SK-N-SH (cell line): ENCODE data around the gene ATP6V0E2. TPM values are rescaled to one million over a fixed set of nuclear protein-coding genes. Genes with fewer than 3 reads are reported as not detected.

Source experiments
- CTCF ChIA-PET: fragments of 300-600, 350-600 bp; formaldehyde crosslinking; extraction: SDS; loops from one replicate; lab custom pipeline; 2021; lab: Yijun Ruan, JAX
- POLR2A ChIA-PET: fragments of 350-600 bp; sonication (Branson Sonifier 250); formaldehyde crosslinking; extraction: SDS; loops from one replicate; lab custom pipeline; 2020; ENCODE audit warnings: antibody characterized with exemption, inconsistent platforms; lab: Yijun Ruan, JAX
- DNase-seq: peaks from one replicate; pipeline ENCODE4 v3.0.0; 2012
- H2AFZ ChIP-seq: fragments of 200-600 bp; sonication (generic); 2 replicates; pipeline ENCODE4 v1.8.1; 2016; ENCODE audit warnings: antibody characterized with exemption, mild to moderate bottlenecking, low read depth
- H3F3A ChIP-seq: fragments of 200-600 bp; sonication (generic); replicated peaks from 2 replicates; pipeline ENCODE3; 2016; ENCODE audit warnings: antibody characterized with exemption, mild to moderate bottlenecking; ENCODE audit not compliant: insufficient read depth
- H3K27ac ChIP-seq, 2 experiments: fragments of 200-500 bp in 1 of 2; fragments of 200-600 bp in 1 of 2; sonication (Bioruptor generic) in 1 of 2; sonication (generic), shearing (Covaris generic) in 1 of 2; 2 replicates each; pipeline versions ENCODE4 v1.5.1 to v1.6.1; 2014 to 2016; ENCODE audit warnings: low read depth in 2 of 2, inconsistent platforms in 1 of 2, low read length in 1 of 2, mild to moderate bottlenecking in 1 of 2, mixed read lengths in 1 of 2
- H3K27me3 ChIP-seq: fragments of 200-600 bp; sonication (generic), shearing (Covaris generic); 2 replicates; pipeline ENCODE4 v1.6.1; 2016; ENCODE audit warnings: mixed run types; ENCODE audit not compliant: insufficient read depth
- H3K36me3 ChIP-seq, 2 experiments: fragments of 200-500 bp in 1 of 2; fragments of 200-600 bp in 1 of 2; sonication (Bioruptor generic) in 1 of 2; sonication (generic) in 1 of 2; replicated peaks in 1 of 2; 2 replicates each; pipeline versions ENCODE3 to v1.5.1; 2014 to 2016; ENCODE audit warnings: low read length in 1 of 2, mild to moderate bottlenecking in 1 of 2; ENCODE audit not compliant: insufficient read depth in 2 of 2, control insufficient read depth in 1 of 2
- H3K4me1 ChIP-seq, 2 experiments: fragments of 200-500 bp in 1 of 2; fragments of 200-600 bp in 1 of 2; sonication (Bioruptor generic) in 1 of 2; sonication (generic), shearing (Covaris generic) in 1 of 2; 2 replicates each; pipeline versions ENCODE4 v1.5.1 to v1.6.1; 2014 to 2016; ENCODE audit warnings: low read depth in 1 of 2, low read length in 1 of 2, mixed run types in 1 of 2; ENCODE audit not compliant: insufficient read depth in 2 of 2, control insufficient read depth in 1 of 2
- H3K4me2 ChIP-seq: fragments of 200-600 bp; sonication (generic), shearing (Covaris generic); 2 replicates; pipeline ENCODE4 v1.6.1; 2017; ENCODE audit warnings: mixed run types
- H3K4me3 ChIP-seq, 2 experiments: fragments of 200-500 bp in 1 of 2; fragments of 200-600 bp in 1 of 2; sonication (Bioruptor generic) in 1 of 2; sonication (generic), shearing (Covaris generic) in 1 of 2; 2 replicates each; pipeline versions ENCODE4 v1.5.1 to v1.8.1; 2014 to 2016; ENCODE audit warnings: low read depth in 2 of 2, inconsistent platforms in 1 of 2, low read length in 1 of 2, mild to moderate bottlenecking in 1 of 2, mixed read lengths in 1 of 2, moderate library complexity in 1 of 2
- H3K79me2 ChIP-seq: fragments of 200-600 bp; sonication (generic); 2 replicates; pipeline ENCODE4 v1.8.1; 2017; ENCODE audit warnings: mild to moderate bottlenecking; ENCODE audit not compliant: insufficient read depth
- H3K9ac ChIP-seq: fragments of 200-600 bp; sonication (generic); 2 replicates; pipeline ENCODE4 v1.6.1; 2017; ENCODE audit warnings: mixed run types
- H3K9me2 ChIP-seq: fragments of 200-600 bp; sonication (generic); 2 replicates; pipeline ENCODE4 v1.6.1; 2017; ENCODE audit warnings: mixed run types
- H3K9me3 ChIP-seq: fragments of 200-600 bp; sonication (generic); 2 replicates; pipeline ENCODE4 v1.6.1; 2017; ENCODE audit warnings: mixed run types, mild to moderate bottlenecking, moderate library complexity
- H4K20me1 ChIP-seq: fragments of 200-600 bp; sonication (generic); 2 replicates; pipeline ENCODE4 v1.6.1; 2017; ENCODE audit warnings: mild to moderate bottlenecking, mixed run types; ENCODE audit not compliant: insufficient read depth
- CHD2 ChIP-seq: fragments of 150-350 bp; IDR thresholded peaks from 2 replicates; pipeline ENCODE4 v1.6.1; 2018; ENCODE audit warnings: low read length; ENCODE audit not compliant: partially characterized antibody
- EP300 ChIP-seq, 2 experiments: IDR thresholded peaks; 2 replicates each; pipeline versions ENCODE4 v1.4.0 to v1.6.1; 2012; ENCODE audit warnings: borderline replicate concordance in 1 of 2, low read depth in 1 of 2, low read length in 1 of 2
- EZH2phosphoT487 ChIP-seq: fragments of 200-600 bp; sonication (generic); IDR thresholded peaks from 2 replicates; pipeline ENCODE4 v1.6.1; 2017; ENCODE audit warnings: low read depth, mixed run types, mild to moderate bottlenecking, antibody characterized with exemption, moderate library complexity, borderline replicate concordance
- FOSL2 ChIP-seq: IDR thresholded peaks from 2 replicates; pipeline ENCODE4 v1.4.0; 2012; ENCODE audit warnings: low read depth, mild to moderate bottlenecking, moderate library complexity, borderline replicate concordance
- FOXJ3 ChIP-seq: sonication (generic); formaldehyde crosslinking; IDR thresholded peaks from 2 replicates; pipeline ENCODE4 v1.5.1; 2020; ENCODE audit warnings: mild to moderate bottlenecking, missing genetic modification reagents
- FOXM1 ChIP-seq: IDR thresholded peaks from 2 replicates; pipeline ENCODE4 v1.4.0; 2012; ENCODE audit warnings: low read depth, mild to moderate bottlenecking
- GATA2 ChIP-seq: sonication (generic); formaldehyde crosslinking; IDR thresholded peaks from 2 replicates; pipeline ENCODE4 v1.5.0; 2020; ENCODE audit warnings: mild to moderate bottlenecking, missing genetic modification reagents
- JUND ChIP-seq: IDR thresholded peaks from 2 replicates; pipeline ENCODE4 v1.4.0; 2012
- MXI1 ChIP-seq: IDR thresholded peaks from 2 replicates; pipeline ENCODE4 v1.6.1; 2012; ENCODE audit warnings: mild to moderate bottlenecking, low read depth, low read length, improper control_type of control experiment
- POLR2AphosphoS5 ChIP-seq: IDR thresholded peaks from 2 replicates; pipeline ENCODE4 v1.6.1; 2012; ENCODE audit warnings: low read depth, low read length
- RCOR1 ChIP-seq: fragments of 150-350 bp; IDR thresholded peaks from 2 replicates; pipeline ENCODE4 v1.6.1; 2017; ENCODE audit warnings: antibody characterized with exemption, low read length
- RFX5 ChIP-seq: IDR thresholded peaks from 2 replicates; pipeline ENCODE4 v1.6.1; 2012; ENCODE audit warnings: mild to moderate bottlenecking, improper control_type of control experiment, low read length
- RXRA ChIP-seq: IDR thresholded peaks from 2 replicates; pipeline ENCODE4 v1.4.0; 2012; ENCODE audit warnings: low read depth, mild to moderate bottlenecking, borderline replicate concordance
- SIN3A ChIP-seq: IDR thresholded peaks from 2 replicates; pipeline ENCODE4 v1.6.1; 2012; ENCODE audit warnings: low read depth, mild to moderate bottlenecking, low read length, moderate library complexity, borderline replicate concordance
- TAF1 ChIP-seq: IDR thresholded peaks from 2 replicates; pipeline ENCODE4 v1.6.1; 2012; ENCODE audit warnings: low read depth, mild to moderate bottlenecking, low read length, moderate library complexity, borderline replicate concordance
- TEAD4 ChIP-seq: IDR thresholded peaks from 2 replicates; pipeline ENCODE4 v1.4.0; 2012; ENCODE audit warnings: mild to moderate bottlenecking, borderline replicate concordance; ENCODE audit not compliant: insufficient read depth
- YY1 ChIP-seq: IDR thresholded peaks from 2 replicates; pipeline ENCODE4 v1.4.0; 2012; ENCODE audit warnings: low read depth, mild to moderate bottlenecking
- WGBS: methylation state at CpG from one replicate; pipeline ENCODE4 v1.1.6; 2017; ENCODE audit warnings: low lambda C conversion rate; 5-methylcytosine and 5-hydroxymethylcytosine counted together
- polyA plus RNA-seq, 3 experiments: library from polyadenylated mRNA; depleted of rRNA; stranded (reverse); fragments of >200 nt; gene quantifications; 2 replicates each; pipeline ENCODE4 v1.2.3, GENCODE V29; 2012
- TF ChIP-seq, protein P1 (sequence below): IDR thresholded peaks from 2 replicates; pipeline ENCODE4 v1.4.0; 2012; ENCODE audit warnings: low read depth
- TF ChIP-seq, protein P2 (sequence below): IDR thresholded peaks from 2 replicates; pipeline ENCODE4 v1.4.0; 2012; ENCODE audit warnings: low read depth, borderline replicate concordance
- TF ChIP-seq, protein P3 (sequence below): fragments of 150-350 bp; IDR thresholded peaks from 2 replicates; pipeline ENCODE4 v1.6.1; 2016; ENCODE audit warnings: mild to moderate bottlenecking, low read depth, low read length

Gene ATP6V0E2
- polyA plus RNA-seq, 1 of the 3 experiments (the other 2 are of a cell fraction): 49.6 TPM

DNA sequence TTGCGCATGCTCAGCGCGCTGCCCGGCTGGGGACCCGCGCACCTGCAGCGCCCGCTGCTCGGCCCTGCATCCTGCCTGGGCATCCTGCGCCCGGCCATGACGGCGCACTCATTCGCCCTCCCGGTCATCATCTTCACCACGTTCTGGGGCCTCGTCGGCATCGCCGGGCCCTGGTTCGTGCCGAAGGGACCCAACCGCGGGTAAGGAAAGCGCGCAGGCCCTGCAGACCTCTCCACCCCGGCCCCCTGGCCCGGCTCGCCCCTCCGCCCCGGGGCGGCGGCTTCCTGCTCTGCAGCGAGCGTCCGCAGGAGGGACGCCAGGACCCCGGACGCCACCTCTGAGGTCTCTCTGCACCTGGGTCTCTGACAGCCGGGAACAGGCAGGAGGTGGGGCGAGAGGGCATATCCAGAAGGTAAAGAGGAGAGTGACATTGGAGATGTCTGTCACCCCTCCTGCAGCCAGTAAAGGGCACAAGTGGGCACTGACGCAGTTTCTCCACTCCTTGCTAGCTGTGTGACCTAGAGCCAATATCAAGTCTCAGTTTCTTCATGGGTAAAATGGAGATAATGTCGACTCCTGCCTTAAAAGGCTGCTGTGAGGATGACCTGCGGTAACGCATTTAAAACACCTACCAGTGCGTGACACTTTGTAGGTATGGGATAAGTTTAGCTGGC, 338 bp downstream of the ATP6V0E2 start:
- peaks cover 12% of the 10 kb centered on the region for H3F3A ChIP-seq
- CTCF ChIA-PET: interaction anchor here (0.9 to 4.0 kb wide), 4 partner anchors 9 to 67 kb away, joined by 3 to 18 read pairs (median 10); no protein-coding TSS in a partner anchor
- DNase-seq: no peak
- H3K4me2 ChIP-seq: peak overlapping the region; percentile 94
- peak overlapping the region in 1 of 2 experiments; percentile 80; a peak in 2 of 4 replicates for H3K27ac ChIP-seq
- peak overlapping the region; percentile 88 to 91 for H3K4me3 ChIP-seq
- H2AFZ ChIP-seq: peak overlapping the region; percentile 85
- no peaks in the 10 kb centered on the region for H3K9me3 ChIP-seq
- no peaks in the 10 kb centered on the region for H3K9me2 ChIP-seq
- no peaks in the 10 kb centered on the region for H3K27me3 ChIP-seq
- 9% methylated on average over 19 of the region's 46 CpGs for WGBS
- H4K20me1 ChIP-seq: no peaks in the 10 kb centered on the region
- H3K4me1 ChIP-seq: peaks cover 0 to 21% of the 10 kb centered on the region in 2 experiments; a peak in 2 of 4 replicates
- TF ChIP-seq, protein P1, sequence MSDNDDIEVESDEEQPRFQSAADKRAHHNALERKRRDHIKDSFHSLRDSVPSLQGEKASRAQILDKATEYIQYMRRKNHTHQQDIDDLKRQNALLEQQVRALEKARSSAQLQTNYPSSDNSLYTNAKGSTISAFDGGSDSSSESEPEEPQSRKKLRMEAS: peak; percentile 41; the same call in 1 of the 2 replicates
- TF ChIP-seq MXI1: peak; percentile 53; the same call in 1 of the 2 replicates
- peak; percentile 36; the same call in 1 of the 2 replicates for TF ChIP-seq POLR2AphosphoS5
- no peak for TF ChIP-seq TEAD4
- TF ChIP-seq RFX5: 0 out of 2 replicates have a peak, but pooled peaks have one; percentile 6
- TF ChIP-seq FOSL2: no peak
- no peak for TF ChIP-seq GATA2 (CRISPR knock-in tag)
- no peak for TF ChIP-seq TAF1
- TF ChIP-seq YY1: peak; percentile 70; the same call in 1 of the 2 replicates
- peak overlapping the region; percentile 43; the same call in 1 of the 2 replicates for H3K9ac ChIP-seq
- no peaks in the 10 kb centered on the region for H3K79me2 ChIP-seq
- peaks cover 0 to 12% of the 10 kb centered on the region in 2 experiments for H3K36me3 ChIP-seq
- POLR2A ChIA-PET: interaction anchor here (1.4 kb wide), 1 partner anchor 10 kb away, joined by 4 read pairs; no protein-coding TSS in a partner anchor

DNA sequence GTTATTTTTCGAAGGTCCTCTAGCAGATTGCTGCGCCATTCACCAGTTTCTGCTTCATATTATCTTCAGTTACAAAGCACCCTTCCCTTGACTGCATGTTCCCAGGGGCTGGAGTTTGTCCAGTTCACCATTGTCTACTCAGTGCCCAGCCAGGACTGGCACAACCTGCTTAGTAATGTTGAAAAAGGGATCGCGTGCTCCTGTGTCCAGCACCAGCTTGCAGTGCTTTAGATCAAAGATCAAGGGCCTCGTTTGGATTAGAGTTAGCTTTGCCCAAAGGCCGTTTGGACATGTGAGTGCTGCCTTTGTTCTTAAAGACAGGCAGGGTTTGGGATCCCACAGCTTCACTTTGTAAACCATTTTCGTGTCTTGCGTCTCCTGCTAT, 867 bp downstream of the ATP6V0E2 start:
- Histone ChIP-seq H4K20me1 (no peaks in the 10 kb centered on the region), H3K4me1 (peaks cover 0 to 21% of the 10 kb centered on the region in 2 experiments; a peak in 2 of 4 replicates), H3K9ac (no peak overlapping the region), H3K79me2 (no peaks in the 10 kb centered on the region), H3K9me2 (no peaks in the 10 kb centered on the region), H2AFZ (peak overlapping the region; percentile 85), H3K36me3 (peaks cover 0 to 10% of the 10 kb centered on the region in 2 experiments), H3K4me3 (peak overlapping the region; percentile 88 to 91), H3K27ac (no peak overlapping the region), H3K4me2 (peak overlapping the region; percentile 94), H3K9me3 (no peaks in the 10 kb centered on the region), H3K27me3 (no peaks in the 10 kb centered on the region), H3F3A (peaks cover 12% of the 10 kb centered on the region)
- CTCF ChIA-PET: interaction anchor here (0.9 to 4.0 kb wide), 4 partner anchors 8 to 68 kb away, joined by 3 to 18 read pairs (median 10); no protein-coding TSS in a partner anchor
- TF ChIP-seq EZH2phosphoT487: no peak
- no peak for TF ChIP-seq SIN3A
- TF ChIP-seq CHD2: no peak
- TF ChIP-seq TEAD4: no peak
- no peak for TF ChIP-seq RFX5
- no peak for TF ChIP-seq FOXM1
- TF ChIP-seq, protein P2, sequence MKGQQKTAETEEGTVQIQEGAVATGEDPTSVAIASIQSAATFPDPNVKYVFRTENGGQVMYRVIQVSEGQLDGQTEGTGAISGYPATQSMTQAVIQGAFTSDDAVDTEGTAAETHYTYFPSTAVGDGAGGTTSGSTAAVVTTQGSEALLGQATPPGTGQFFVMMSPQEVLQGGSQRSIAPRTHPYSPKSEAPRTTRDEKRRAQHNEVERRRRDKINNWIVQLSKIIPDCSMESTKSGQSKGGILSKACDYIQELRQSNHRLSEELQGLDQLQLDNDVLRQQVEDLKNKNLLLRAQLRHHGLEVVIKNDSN: no peak
- no peak for TF ChIP-seq YY1
- TF ChIP-seq RXRA: no peak
- TF ChIP-seq MXI1: no peak
- no peak for TF ChIP-seq JUND
- no peak for TF ChIP-seq RCOR1
- no peak for TF ChIP-seq FOSL2
- no peak for TF ChIP-seq EP300 (IDR thresholded peaks at IDR 0.05; ENCODE audit: borderline replicate concordance in 1 of 2, low read depth in 1 of 2, low read length in 1 of 2)
- no peak for TF ChIP-seq FOXJ3 (CRISPR knock-in tag)
- TF ChIP-seq, protein P3, sequence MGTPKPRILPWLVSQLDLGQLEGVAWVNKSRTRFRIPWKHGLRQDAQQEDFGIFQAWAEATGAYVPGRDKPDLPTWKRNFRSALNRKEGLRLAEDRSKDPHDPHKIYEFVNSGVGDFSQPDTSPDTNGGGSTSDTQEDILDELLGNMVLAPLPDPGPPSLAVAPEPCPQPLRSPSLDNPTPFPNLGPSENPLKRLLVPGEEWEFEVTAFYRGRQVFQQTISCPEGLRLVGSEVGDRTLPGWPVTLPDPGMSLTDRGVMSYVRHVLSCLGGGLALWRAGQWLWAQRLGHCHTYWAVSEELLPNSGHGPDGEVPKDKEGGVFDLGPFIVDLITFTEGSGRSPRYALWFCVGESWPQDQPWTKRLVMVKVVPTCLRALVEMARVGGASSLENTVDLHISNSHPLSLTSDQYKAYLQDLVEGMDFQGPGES: no peak
- 77% methylated on average over 8 of the region's 8 CpGs for WGBS
- no peak for DNase-seq
- POLR2A ChIA-PET: interaction anchor here (1.4 kb wide), 1 partner anchor 9 kb away, joined by 4 read pairs; no protein-coding TSS in a partner anchor
